Measurements from ENCODE around the gene ADAM19. TPM values are rescaled to one million over a fixed set of nuclear protein-coding genes. Genes with fewer than 3 reads are reported as not detected.

The ADAM19 gene
- total RNA-seq, 4 donors from 2014 or later, result 2.4 to 25.6 (median 15.3) TPM

DNA sequence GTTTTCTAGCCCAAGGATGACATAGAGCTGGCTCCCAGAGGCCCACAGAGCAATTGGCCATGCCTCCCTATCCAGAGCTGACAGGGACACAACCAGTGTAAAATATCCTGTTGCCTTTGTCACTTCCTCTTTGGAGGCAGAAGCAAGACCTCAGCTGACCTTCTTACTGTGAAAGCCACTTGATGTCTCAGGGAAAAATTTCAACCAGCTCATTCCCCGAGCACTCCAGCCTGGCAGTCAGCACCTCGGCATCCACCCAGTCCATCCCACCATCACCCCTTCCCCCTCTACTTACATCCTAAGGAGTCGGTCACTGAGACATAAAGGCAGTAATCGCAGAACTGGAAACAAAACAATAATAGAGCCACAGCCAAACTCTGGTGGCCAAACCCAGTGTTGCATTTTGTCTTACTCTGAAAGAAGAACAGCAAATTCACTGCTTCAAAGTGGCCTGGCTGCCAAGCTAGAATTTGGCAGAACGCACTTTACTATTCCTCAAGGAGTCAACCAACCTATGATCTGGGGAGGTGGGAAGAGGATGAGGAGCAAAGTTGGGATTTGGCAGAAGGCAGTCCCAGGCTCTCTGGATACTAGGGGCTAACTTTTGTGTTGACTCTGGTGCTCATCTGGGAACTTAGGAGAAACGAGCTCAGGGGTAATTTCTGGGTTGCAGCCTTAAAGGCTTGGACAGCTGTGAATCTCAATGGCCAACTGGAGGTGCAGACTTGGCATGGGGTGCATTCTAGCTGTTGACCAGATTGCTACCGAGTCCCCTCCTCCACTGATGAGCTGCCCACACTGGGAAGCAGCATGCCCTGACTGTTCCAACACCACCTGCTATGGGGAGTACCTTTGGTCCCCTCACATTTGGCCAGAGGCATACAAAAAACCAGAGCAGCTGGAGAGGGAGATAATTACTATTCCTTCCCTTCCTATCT is 101.9 kb downstream of the ADAM19 start:
- no peaks in the 10 kb centered on the region for H3K9me3 ChIP-seq
- DNase-seq, result no peak
- H3K36me3 ChIP-seq, result no peaks in the 10 kb centered on the region
- no peaks in the 10 kb centered on the region for H3K27me3 ChIP-seq
- H3K27ac ChIP-seq, result no peak overlapping the region
- intact Hi-C loops (cut with DNase I; ENCODE audit: low total_unique reads), result loop anchor here (10.0 kb wide), 1 partner anchor 89 kb away; no protein-coding TSS in a partner anchor
- no peak overlapping the region for H3K4me3 ChIP-seq
- TF ChIP-seq POLR2A (IDR thresholded peaks at IDR 0.05), result no peak
- TF ChIP-seq, protein P1, sequence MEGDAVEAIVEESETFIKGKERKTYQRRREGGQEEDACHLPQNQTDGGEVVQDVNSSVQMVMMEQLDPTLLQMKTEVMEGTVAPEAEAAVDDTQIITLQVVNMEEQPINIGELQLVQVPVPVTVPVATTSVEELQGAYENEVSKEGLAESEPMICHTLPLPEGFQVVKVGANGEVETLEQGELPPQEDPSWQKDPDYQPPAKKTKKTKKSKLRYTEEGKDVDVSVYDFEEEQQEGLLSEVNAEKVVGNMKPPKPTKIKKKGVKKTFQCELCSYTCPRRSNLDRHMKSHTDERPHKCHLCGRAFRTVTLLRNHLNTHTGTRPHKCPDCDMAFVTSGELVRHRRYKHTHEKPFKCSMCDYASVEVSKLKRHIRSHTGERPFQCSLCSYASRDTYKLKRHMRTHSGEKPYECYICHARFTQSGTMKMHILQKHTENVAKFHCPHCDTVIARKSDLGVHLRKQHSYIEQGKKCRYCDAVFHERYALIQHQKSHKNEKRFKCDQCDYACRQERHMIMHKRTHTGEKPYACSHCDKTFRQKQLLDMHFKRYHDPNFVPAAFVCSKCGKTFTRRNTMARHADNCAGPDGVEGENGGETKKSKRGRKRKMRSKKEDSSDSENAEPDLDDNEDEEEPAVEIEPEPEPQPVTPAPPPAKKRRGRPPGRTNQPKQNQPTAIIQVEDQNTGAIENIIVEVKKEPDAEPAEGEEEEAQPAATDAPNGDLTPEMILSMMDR (IDR thresholded peaks at IDR 0.05), result no peak
- no peaks in the 10 kb centered on the region for H3K4me1 ChIP-seq

DNA sequence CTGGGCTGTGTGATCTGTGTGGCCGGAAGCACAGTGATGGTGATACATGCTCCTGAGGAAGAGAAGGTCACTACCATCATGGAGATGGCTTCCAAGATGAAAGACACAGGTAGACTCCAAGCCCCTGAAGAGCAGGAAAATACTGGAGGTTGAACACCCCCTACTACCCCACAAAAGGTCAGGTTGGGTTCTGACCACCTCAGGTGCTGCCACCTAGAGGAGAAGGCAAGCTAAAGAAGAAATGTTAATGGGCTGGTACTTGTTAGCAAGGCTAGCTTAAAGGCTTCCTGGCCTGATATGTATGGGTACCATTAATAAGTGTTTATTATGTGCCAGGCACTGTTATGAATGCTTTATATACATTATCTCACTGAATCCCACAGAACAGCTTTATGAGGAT is 103.9 kb downstream of the ADAM19 start:
- Histone ChIP-seq H3K4me3 (no peak overlapping the region), H3K27ac (no peak overlapping the region), H3K9me3 (no peaks in the 10 kb centered on the region), H3K4me1 (no peaks in the 10 kb centered on the region), H3K27me3 (no peaks in the 10 kb centered on the region), H3K36me3 (no peaks in the 10 kb centered on the region)
- intact Hi-C loops (cut with DNase I; ENCODE audit: low total_unique reads), result loop anchor here (10.0 kb wide), 1 partner anchor 87 kb away; no protein-coding TSS in a partner anchor
- TF ChIP-seq, protein P1 (IDR thresholded peaks at IDR 0.05), result peak in 3 of 4 experiments; percentile 18 to 32 (median 31)
- TF ChIP-seq POLR2A (IDR thresholded peaks at IDR 0.05), result no peak
- no peak for DNase-seq

DNA sequence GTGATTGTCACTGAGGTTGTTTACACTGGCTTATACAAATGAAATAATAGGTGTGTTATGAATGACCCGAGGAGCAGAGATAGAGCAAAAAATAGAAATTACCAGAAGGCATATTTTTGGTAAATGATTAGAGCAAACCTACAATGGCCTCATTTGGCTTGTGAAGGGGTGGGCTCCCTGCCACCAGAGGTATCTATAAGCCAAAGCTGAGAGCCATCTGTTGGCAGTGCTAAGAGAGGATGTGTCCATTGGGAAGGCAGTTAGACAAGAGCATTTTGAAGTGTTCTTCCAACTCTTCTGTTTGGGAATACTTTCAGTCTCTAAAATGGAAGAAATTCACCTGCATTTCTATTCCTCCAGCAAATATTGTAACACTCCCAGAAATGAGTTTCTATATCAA is 104.9 kb downstream of the ADAM19 start:
- no peak overlapping the region for H3K27ac ChIP-seq
- intact Hi-C loops (cut with DNase I; ENCODE audit: low total_unique reads), result loop anchor here (10.0 kb wide), 1 partner anchor 86 kb away; no protein-coding TSS in a partner anchor
- H3K4me1 ChIP-seq, result no peaks in the 10 kb centered on the region
- TF ChIP-seq, protein P1 (IDR thresholded peaks at IDR 0.05), result no peak
- TF ChIP-seq POLR2A (IDR thresholded peaks at IDR 0.05), result no peak
- H3K36me3 ChIP-seq, result no peaks in the 10 kb centered on the region
- DNase-seq, result no peak
- H3K27me3 ChIP-seq, result no peaks in the 10 kb centered on the region
- H3K4me3 ChIP-seq, result no peak overlapping the region
- H3K9me3 ChIP-seq, result no peaks in the 10 kb centered on the region

DNA sequence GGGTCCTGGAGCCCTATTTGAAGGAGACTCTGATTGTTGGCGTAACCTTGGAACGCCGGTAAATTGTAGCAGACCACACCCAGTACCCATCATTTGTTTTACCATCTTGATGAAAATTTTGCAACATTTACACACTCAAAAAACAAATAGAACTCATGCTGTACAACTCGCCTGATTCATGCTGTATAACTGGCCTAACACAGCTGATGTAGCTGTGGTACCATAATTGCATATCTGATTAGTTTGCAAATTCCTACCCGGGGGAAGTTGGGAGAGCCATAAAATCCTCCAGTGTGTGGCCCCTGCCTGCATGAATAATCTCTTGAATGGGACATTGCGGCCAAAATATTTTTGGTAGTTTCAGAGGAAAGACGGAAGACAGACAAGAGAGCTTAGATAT is 105.9 kb downstream of the ADAM19 start:
- no peak overlapping the region for H3K4me3 ChIP-seq
- intact Hi-C loops (cut with DNase I; ENCODE audit: low total_unique reads), result loop anchor here (10.0 kb wide), 1 partner anchor 85 kb away; no protein-coding TSS in a partner anchor
- H3K36me3 ChIP-seq, result no peaks in the 10 kb centered on the region
- no peak overlapping the region for H3K27ac ChIP-seq
- no peaks in the 10 kb centered on the region for H3K4me1 ChIP-seq
- no peaks in the 10 kb centered on the region for H3K27me3 ChIP-seq
- no peak for TF ChIP-seq POLR2A (IDR thresholded peaks at IDR 0.05)
- TF ChIP-seq, protein P1 (IDR thresholded peaks at IDR 0.05), result no peak
- no peak for DNase-seq
- H3K9me3 ChIP-seq, result no peaks in the 10 kb centered on the region

DNA sequence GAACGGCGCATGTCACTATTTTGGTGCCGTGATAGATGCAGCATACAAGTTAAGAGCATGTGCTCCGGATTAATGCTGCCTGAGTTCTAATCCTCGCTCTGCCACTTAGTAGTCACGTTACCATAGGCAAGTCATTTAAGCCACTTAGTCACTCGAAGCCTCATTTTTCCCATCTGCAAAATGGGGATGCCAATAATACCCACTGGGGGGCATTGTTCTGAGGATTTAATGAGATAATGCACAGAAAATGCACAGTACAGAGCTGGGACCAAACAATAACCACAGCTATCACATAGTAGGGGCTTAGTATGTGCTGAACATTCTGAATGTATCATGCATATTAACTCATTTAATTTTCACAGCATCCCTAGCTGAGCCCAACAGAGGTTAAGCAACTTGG is 106.5 kb downstream of the ADAM19 start:
- no peak for TF ChIP-seq POLR2A (IDR thresholded peaks at IDR 0.05)
- TF ChIP-seq, protein P1 (IDR thresholded peaks at IDR 0.05), result no peak
- Histone ChIP-seq H3K36me3 (no peaks in the 10 kb centered on the region), H3K27ac (no peak overlapping the region), H3K9me3 (no peaks in the 10 kb centered on the region), H3K4me1 (no peaks in the 10 kb centered on the region), H3K27me3 (no peaks in the 10 kb centered on the region), H3K4me3 (no peak overlapping the region)
- no peak for DNase-seq
- intact Hi-C loops (cut with DNase I; ENCODE audit: low total_unique reads), result no loop called here

Measured in uterus (tissue), 4 donors.